HuH-7.5 (cell line): Measurements from ENCODE around the gene IGFBP7.

ENCODE experiments used
- DNase-seq: peaks from one replicate; pipeline ENCODE4 v3.0.0; 2011; ENCODE audit warnings: low spot score

The IGFBP7 gene

GRCh38 chr4:57095245-57095644 lies 14.9 kb downstream of the IGFBP7 start:
- DNase-seq, result no peak

- no peak for DNase-seq
These were observed 15.4 kb downstream of the IGFBP7 start for GRCh38 chr4:57094832-57095223.

- no peak for DNase-seq
These were observed 16.0 kb downstream of the IGFBP7 start for GRCh38 chr4:57093845-57094831.

- no peak for DNase-seq
These were observed 18.5 kb downstream of the IGFBP7 start for GRCh38 chr4:57091657-57092162.

- no peak for DNase-seq
These were observed 20.1 kb downstream of the IGFBP7 start for GRCh38 chr4:57090079-57090478.

GRCh38 chr4:57089549-57089948 lies 20.6 kb downstream of the IGFBP7 start:
- DNase-seq, result no peak

GRCh38 chr4:57086031-57086723 lies 24.0 kb downstream of the IGFBP7 start:
- DNase-seq, result no peak

- DNase-seq, result no peak
These were observed 24.9 kb downstream of the IGFBP7 start for GRCh38 chr4:57085278-57085677.

GRCh38 chr4:57084360-57084759 lies 25.8 kb downstream of the IGFBP7 start:
- DNase-seq, result no peak

- no peak for DNase-seq
These were observed 27.1 kb downstream of the IGFBP7 start for GRCh38 chr4:57083090-57083489.

- DNase-seq, result no peak
These were observed 28.2 kb downstream of the IGFBP7 start for GRCh38 chr4:57081651-57082621.

- no peak for DNase-seq
These were observed 29.2 kb downstream of the IGFBP7 start for GRCh38 chr4:57080781-57081650.

GRCh38 chr4:57078685-57079521 lies 31.3 kb downstream of the IGFBP7 start:
- DNase-seq, result no peak

- no peak for DNase-seq
These were observed 32.4 kb downstream of the IGFBP7 start for GRCh38 chr4:57077550-57078343.

- DNase-seq, result no peak
These were observed 33.5 kb downstream of the IGFBP7 start for GRCh38 chr4:57076646-57077045.

GRCh38 chr4:57075367-57075766 lies 34.8 kb downstream of the IGFBP7 start:
- no peak for DNase-seq

- no peak for DNase-seq
These were observed 35.4 kb downstream of the IGFBP7 start for GRCh38 chr4:57074744-57075143.

GRCh38 chr4:57073559-57073958 lies 36.6 kb downstream of the IGFBP7 start:
- no peak for DNase-seq

- no peak for DNase-seq
These were observed 38.9 kb downstream of the IGFBP7 start for GRCh38 chr4:57071326-57071725.
